ENCODE results near the gene CGB8. TPM values are rescaled to one million over a fixed set of nuclear protein-coding genes. Genes with fewer than 3 reads are reported as not detected.

Gene CGB8
- total and polyA plus RNA-seq, 10 of the 15 experiments (the other 5 are each of a cell fraction or from before 2014, with no cell fraction given) = not detected

DNA sequence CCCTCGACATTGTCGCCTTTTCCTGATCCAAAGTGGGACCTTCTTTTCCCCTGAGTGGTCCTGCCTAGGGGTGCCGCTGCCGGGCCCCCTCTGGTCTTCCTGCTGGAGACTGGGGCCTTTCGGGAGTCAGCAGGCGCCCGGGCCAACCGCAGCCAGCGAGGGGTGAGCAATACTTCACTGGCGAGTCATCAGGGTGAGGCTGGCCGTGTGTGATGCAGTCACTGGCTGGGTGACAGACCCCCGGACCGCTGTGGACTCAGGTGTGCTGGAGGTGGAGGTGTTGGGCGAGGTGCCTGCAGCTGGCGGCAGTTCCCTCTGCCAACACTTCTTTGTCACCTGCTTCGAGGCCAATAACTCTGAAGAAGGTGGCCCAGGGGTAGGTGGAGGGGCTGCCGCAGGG is 6.7 kb downstream of the CGB8 start:
- Histone ChIP-seq H3K79me2 (ENCODE audit: control insufficient read depth, insufficient read depth, low read length) (no peaks in the 10 kb centered on the region), H3K9ac (ENCODE audit: control insufficient read depth, insufficient read depth, low read length) (no peak overlapping the region), H3K4me3 (no peak overlapping the region), H4K20me1 (ENCODE audit: control insufficient read depth, insufficient read depth) (no peaks in the 10 kb centered on the region), H3K27me3 (replicated peaks in 1 of 2; ENCODE audit: control insufficient read depth in 2 of 2, insufficient read depth in 2 of 2, low read length in 1 of 2) (no peaks in the 10 kb centered on the region), H3K4me2 (ENCODE audit: control insufficient read depth, insufficient read depth) (no peak overlapping the region), H3K4me1 (ENCODE audit: control insufficient read depth, insufficient read depth, low read length) (no peaks in the 10 kb centered on the region), H2AFZ (ENCODE audit: control insufficient read depth, low read depth, low read length) (no peak overlapping the region), H3K36me3 (ENCODE audit: control insufficient read depth in 2 of 2, insufficient read depth in 2 of 2, low read length in 1 of 2) (no peaks in the 10 kb centered on the region), H3K9me3 (replicated peaks; ENCODE audit: control insufficient read depth, insufficient read depth, low read length) (no peaks in the 10 kb centered on the region), H3K27ac (ENCODE audit: control insufficient read depth, insufficient read depth) (no peak overlapping the region)
- in situ Hi-C loops (cut with MboI) = no loop called here
- ChIA-PET RAD21 (ENCODE audit: unreplicated experiment) (no interaction called here), CTCF (no interaction called here), POLR2A (no interaction called here), SMC1A (ENCODE audit: uncharacterized antibody, unreplicated experiment) (no interaction called here)
- no peak for ATAC-seq
- no TSS peak for BruUV-seq (replicated peaks)
- intact Hi-C loops (cut with micrococcal nuclease; ENCODE audit: unreplicated experiment) = no loop called here
- FAIRE-seq = no peak
- no peak for DNase-seq (ENCODE audit: low read depth, low spot score)
- WGBS (ENCODE audit: insufficient coverage, insufficient replicate concordance, low lambda C conversion rate, missing lambda C conversion rate) = 33% methylated on average over 17 of the region's 17 CpGs
- TF ChIP-seq IKZF1 (conservative IDR thresholded peaks at IDR 0.05) (no peak), JUNB (IDR thresholded peaks at IDR 0.05) (no peak), PBX3 (IDR thresholded peaks at IDR 0.05; ENCODE audit: insufficient replicate concordance, low read depth, low read length) (no peak), RAD21 (IDR thresholded peaks at IDR 0.05; ENCODE audit: insufficient read depth, low read depth, low read length) (no peak), NFYA (IDR thresholded peaks at IDR 0.05; ENCODE audit: borderline replicate concordance, low read depth, low read length) (no peak), USF2 (IDR thresholded peaks at IDR 0.05; ENCODE audit: borderline replicate concordance, low read depth, low read length) (no peak), HCFC1 (IDR thresholded peaks at IDR 0.05; ENCODE audit: low read length) (no peak), CHD4 (IDR thresholded peaks at IDR 0.05) (no peak)
- TF ChIP-seq, protein P1, sequence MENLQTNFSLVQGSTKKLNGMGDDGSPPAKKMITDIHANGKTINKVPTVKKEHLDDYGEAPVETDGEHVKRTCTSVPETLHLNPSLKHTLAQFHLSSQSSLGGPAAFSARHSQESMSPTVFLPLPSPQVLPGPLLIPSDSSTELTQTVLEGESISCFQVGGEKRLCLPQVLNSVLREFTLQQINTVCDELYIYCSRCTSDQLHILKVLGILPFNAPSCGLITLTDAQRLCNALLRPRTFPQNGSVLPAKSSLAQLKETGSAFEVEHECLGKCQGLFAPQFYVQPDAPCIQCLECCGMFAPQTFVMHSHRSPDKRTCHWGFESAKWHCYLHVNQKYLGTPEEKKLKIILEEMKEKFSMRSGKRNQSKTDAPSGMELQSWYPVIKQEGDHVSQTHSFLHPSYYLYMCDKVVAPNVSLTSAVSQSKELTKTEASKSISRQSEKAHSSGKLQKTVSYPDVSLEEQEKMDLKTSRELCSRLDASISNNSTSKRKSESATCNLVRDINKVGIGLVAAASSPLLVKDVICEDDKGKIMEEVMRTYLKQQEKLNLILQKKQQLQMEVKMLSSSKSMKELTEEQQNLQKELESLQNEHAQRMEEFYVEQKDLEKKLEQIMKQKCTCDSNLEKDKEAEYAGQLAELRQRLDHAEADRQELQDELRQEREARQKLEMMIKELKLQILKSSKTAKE (IDR thresholded peaks at IDR 0.05; ENCODE audit: low read depth, poor library complexity, severe bottlenecking) = no peak
- TF ChIP-seq, protein P2, sequence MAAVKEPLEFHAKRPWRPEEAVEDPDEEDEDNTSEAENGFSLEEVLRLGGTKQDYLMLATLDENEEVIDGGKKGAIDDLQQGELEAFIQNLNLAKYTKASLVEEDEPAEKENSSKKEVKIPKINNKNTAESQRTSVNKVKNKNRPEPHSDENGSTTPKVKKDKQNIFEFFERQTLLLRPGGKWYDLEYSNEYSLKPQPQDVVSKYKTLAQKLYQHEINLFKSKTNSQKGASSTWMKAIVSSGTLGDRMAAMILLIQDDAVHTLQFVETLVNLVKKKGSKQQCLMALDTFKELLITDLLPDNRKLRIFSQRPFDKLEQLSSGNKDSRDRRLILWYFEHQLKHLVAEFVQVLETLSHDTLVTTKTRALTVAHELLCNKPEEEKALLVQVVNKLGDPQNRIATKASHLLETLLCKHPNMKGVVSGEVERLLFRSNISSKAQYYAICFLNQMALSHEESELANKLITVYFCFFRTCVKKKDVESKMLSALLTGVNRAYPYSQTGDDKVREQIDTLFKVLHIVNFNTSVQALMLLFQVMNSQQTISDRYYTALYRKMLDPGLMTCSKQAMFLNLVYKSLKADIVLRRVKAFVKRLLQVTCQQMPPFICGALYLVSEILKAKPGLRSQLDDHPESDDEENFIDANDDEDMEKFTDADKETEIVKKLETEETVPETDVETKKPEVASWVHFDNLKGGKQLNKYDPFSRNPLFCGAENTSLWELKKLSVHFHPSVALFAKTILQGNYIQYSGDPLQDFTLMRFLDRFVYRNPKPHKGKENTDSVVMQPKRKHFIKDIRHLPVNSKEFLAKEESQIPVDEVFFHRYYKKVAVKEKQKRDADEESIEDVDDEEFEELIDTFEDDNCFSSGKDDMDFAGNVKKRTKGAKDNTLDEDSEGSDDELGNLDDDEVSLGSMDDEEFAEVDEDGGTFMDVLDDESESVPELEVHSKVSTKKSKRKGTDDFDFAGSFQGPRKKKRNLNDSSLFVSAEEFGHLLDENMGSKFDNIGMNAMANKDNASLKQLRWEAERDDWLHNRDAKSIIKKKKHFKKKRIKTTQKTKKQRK (IDR thresholded peaks at IDR 0.05; ENCODE audit: low read depth, low read length) = no peak
- TF ChIP-seq, protein P3, sequence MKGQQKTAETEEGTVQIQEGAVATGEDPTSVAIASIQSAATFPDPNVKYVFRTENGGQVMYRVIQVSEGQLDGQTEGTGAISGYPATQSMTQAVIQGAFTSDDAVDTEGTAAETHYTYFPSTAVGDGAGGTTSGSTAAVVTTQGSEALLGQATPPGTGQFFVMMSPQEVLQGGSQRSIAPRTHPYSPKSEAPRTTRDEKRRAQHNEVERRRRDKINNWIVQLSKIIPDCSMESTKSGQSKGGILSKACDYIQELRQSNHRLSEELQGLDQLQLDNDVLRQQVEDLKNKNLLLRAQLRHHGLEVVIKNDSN (IDR thresholded peaks at IDR 0.05; ENCODE audit: borderline replicate concordance, extremely low read length, insufficient read depth, low read depth, low read length) = no peak
- TF ChIP-seq, protein P4, sequence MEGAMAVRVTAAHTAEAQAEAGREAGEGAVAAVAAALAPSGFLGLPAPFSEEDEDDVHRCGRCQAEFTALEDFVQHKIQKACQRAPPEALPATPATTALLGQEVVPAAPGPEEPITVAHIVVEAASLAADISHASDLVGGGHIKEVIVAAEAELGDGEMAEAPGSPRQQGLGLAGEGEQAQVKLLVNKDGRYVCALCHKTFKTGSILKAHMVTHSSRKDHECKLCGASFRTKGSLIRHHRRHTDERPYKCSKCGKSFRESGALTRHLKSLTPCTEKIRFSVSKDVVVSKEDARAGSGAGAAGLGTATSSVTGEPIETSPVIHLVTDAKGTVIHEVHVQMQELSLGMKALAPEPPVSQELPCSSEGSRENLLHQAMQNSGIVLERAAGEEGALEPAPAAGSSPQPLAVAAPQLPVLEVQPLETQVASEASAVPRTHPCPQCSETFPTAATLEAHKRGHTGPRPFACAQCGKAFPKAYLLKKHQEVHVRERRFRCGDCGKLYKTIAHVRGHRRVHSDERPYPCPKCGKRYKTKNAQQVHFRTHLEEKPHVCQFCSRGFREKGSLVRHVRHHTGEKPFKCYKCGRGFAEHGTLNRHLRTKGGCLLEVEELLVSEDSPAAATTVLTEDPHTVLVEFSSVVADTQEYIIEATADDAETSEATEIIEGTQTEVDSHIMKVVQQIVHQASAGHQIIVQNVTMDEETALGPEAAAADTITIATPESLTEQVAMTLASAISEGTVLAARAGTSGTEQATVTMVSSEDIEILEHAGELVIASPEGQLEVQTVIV (IDR thresholded peaks at IDR 0.05; ENCODE audit: borderline replicate concordance, partially characterized antibody) = no peak

Measured in GM12878 (cell line).